ENCODE measurements around the gene CFAP410.
A peak's percentile ranks its signal among the peaks of the same experiment; 100 is the strongest.

Gene CFAP410

DNA sequence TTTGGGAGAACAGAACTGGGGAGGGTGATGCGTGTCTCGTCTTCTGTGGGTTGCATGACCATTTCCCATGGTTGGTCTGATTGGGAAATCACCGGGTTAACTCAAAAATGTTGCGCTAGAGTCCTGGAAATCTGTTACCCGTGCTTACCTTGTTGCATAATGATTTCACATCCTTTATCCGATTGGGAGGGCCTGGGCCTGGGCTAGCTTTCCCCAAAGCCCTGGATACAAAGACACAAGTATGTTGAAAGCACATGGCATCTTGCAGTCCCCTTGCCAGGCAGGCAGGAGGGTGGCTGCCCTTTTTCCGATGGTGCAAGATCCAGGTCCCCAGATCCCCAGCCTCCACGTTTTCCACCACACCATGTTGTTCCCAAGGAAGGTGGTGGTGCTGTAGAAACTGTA, 14.8 kb upstream of the CFAP410 start:
- Histone ChIP-seq H3K27me3 (ENCODE audit: insufficient read depth, low read length) (no peaks in the 10 kb centered on the region), H3K79me1 (ENCODE audit: low read length) (no peaks in the 10 kb centered on the region), H4K8ac (ENCODE audit: low read depth, low read length) (no peak overlapping the region), H3K36me3 (ENCODE audit: control insufficient read depth in 1 of 2, insufficient read depth in 2 of 2, low read length in 2 of 2) (no peaks in the 10 kb centered on the region), H3K9me3 (ENCODE audit: insufficient read depth, low read depth, low read length) (peaks cover under 1% of the 10 kb centered on the region), H4K12ac (ENCODE audit: low read depth, low read length) (no peak overlapping the region), H2AK5ac (ENCODE audit: low read length) (no peak overlapping the region), H3K18ac (ENCODE audit: low read length) (no peak overlapping the region), H3K27ac (ENCODE audit: low read depth, low read length) (no peak overlapping the region), H3K4me1 (ENCODE audit: control insufficient read depth in 1 of 2, insufficient read depth in 2 of 2, low read length in 2 of 2) (no peaks in the 10 kb centered on the region), H2BK120ac (ENCODE audit: insufficient read depth, low read length, poor library complexity) (no peak overlapping the region), H3K9ac (ENCODE audit: low read length) (no peak overlapping the region), H3K4me2 (ENCODE audit: low read length) (no peak overlapping the region), H3K23ac (ENCODE audit: low read length) (no peak overlapping the region), H2AFZ (ENCODE audit: insufficient read depth, low read length, poor library complexity) (no peak overlapping the region), H3K4me3 (ENCODE audit: low read depth, low read length) (no peak overlapping the region), H3K4ac (ENCODE audit: low read depth, low read length) (no peak overlapping the region), H3K79me2 (ENCODE audit: control insufficient read depth, insufficient read depth, low read length, poor library complexity) (no peaks in the 10 kb centered on the region), H2BK12ac (ENCODE audit: low read length) (no peak overlapping the region), H2BK5ac (ENCODE audit: low read depth, low read length, poor library complexity) (no peak overlapping the region), H3K14ac (ENCODE audit: low read length) (no peak overlapping the region), H4K91ac (ENCODE audit: low read depth, low read length) (no peak overlapping the region)
- peak in 1 of 2 donors; percentile 32 for DNase-seq
- WGBS (ENCODE audit: extremely low coverage, insufficient coverage, insufficient read length), result no CpG with 5 or more reads among the region's 8 CpGs

DNA sequence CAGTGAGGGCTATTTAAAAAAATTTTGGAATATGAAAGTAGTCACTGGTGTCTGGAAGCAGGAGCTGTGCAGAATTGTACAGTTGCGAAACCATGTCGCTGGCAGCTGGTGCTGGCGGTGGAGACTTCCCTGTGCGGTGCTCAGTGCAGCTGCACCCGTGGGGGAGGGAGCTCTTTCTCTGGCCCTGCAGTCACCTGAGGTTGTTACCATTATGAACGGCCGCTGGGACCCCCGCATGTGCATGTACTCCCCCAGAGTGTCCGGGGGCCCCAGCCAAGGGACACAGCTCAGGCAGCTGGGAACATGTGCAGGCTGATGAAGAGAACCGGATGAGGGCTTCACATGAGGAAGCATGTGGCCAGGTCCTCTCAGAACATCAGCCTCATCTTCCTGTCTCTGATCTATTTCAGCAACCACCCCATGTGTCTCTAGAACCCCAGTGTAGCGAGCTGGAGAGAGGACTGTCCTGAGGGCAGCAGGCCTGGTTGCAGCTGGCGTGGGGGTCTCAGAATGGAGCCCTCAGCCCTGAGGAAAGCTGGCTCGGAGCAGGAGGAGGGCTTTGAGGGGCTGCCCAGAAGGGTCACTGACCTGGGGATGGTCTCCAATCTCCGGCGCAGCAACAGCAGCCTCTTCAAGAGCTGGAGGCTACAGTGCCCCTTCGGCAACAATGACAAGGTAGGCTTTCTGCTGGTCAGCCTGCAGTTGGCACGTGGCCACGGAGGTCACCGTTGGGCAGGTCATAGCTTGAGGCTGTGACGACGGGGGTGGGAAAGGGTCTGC, 14.2 kb upstream of the CFAP410 start, which contains the start of gene TRPM2:
Gene TRPM2 (plus strand): TSS at position 431 of the 780 bp plus-strand sequence. CDS start 80 bp downstream, at position 511.
- H3K23ac ChIP-seq (ENCODE audit: low read length), result no peak within 1 kb of the TSS
- H2BK12ac ChIP-seq (ENCODE audit: low read length), result no peak within 1 kb of the TSS
- H4K91ac ChIP-seq (ENCODE audit: low read depth, low read length), result no peak within 1 kb of the TSS
- no peak within 1 kb of the TSS for H3K4ac ChIP-seq (ENCODE audit: low read depth, low read length)
- peak in 1 of 2 donors; percentile 44 for DNase-seq
- no CpG with 5 or more reads among the region's 21 CpGs for WGBS (ENCODE audit: extremely low coverage, insufficient coverage, insufficient read length)
- no peak within 1 kb of the TSS for H3K9ac ChIP-seq (ENCODE audit: low read length)
- H2AFZ ChIP-seq (ENCODE audit: insufficient read depth, low read length, poor library complexity), result no peak within 1 kb of the TSS
- no peak within 1 kb of the TSS for H3K4me3 ChIP-seq (ENCODE audit: low read depth, low read length)
- H3K4me1 ChIP-seq (ENCODE audit: control insufficient read depth in 1 of 2, insufficient read depth in 2 of 2, low read length in 2 of 2), result no peaks in the 10 kb centered on the region
- H2BK120ac ChIP-seq (ENCODE audit: insufficient read depth, low read length, poor library complexity), result no peak within 1 kb of the TSS
- no peak within 1 kb of the TSS for H3K27ac ChIP-seq (ENCODE audit: low read depth, low read length)
- no peak within 1 kb of the TSS for H4K12ac ChIP-seq (ENCODE audit: low read depth, low read length)
- H3K18ac ChIP-seq (ENCODE audit: low read length), result no peak within 1 kb of the TSS
- H4K8ac ChIP-seq (ENCODE audit: low read depth, low read length), result no peak within 1 kb of the TSS
- H3K27me3 ChIP-seq (ENCODE audit: insufficient read depth, low read length), result no peaks in the 10 kb centered on the region
- H3K79me2 ChIP-seq (ENCODE audit: control insufficient read depth, insufficient read depth, low read length, poor library complexity), result no peaks in the 10 kb centered on the region
- H3K36me3 ChIP-seq (ENCODE audit: control insufficient read depth in 1 of 2, insufficient read depth in 2 of 2, low read length in 2 of 2), result no peaks in the 10 kb centered on the region
- H2BK5ac ChIP-seq (ENCODE audit: low read depth, low read length, poor library complexity), result no peak within 1 kb of the TSS
- H2AK5ac ChIP-seq (ENCODE audit: low read length), result no peak within 1 kb of the TSS
- H3K4me2 ChIP-seq (ENCODE audit: low read length), result no peak within 1 kb of the TSS
- no peaks in the 10 kb centered on the region for H3K79me1 ChIP-seq (ENCODE audit: low read length)
- H3K9me3 ChIP-seq (ENCODE audit: insufficient read depth, low read depth, low read length), result peaks cover 3% of the 10 kb centered on the region
- H3K14ac ChIP-seq (ENCODE audit: low read length), result no peak within 1 kb of the TSS

- no peak overlapping the region for H2AFZ ChIP-seq (ENCODE audit: insufficient read depth, low read length, poor library complexity)
- no peak overlapping the region for H4K8ac ChIP-seq (ENCODE audit: low read depth, low read length)
- WGBS (ENCODE audit: extremely low coverage, insufficient coverage, insufficient read length), result no CpG with 5 or more reads among the region's 17 CpGs
- no peak overlapping the region for H2BK12ac ChIP-seq (ENCODE audit: low read length)
- no peak overlapping the region for H2BK5ac ChIP-seq (ENCODE audit: low read depth, low read length, poor library complexity)
- no peak overlapping the region for H3K9ac ChIP-seq (ENCODE audit: low read length)
- H3K4me3 ChIP-seq (ENCODE audit: low read depth, low read length), result no peak overlapping the region
- no peak overlapping the region for H3K14ac ChIP-seq (ENCODE audit: low read length)
- no peak overlapping the region for H2BK120ac ChIP-seq (ENCODE audit: insufficient read depth, low read length, poor library complexity)
- no peak overlapping the region for H3K23ac ChIP-seq (ENCODE audit: low read length)
- H3K79me2 ChIP-seq (ENCODE audit: control insufficient read depth, insufficient read depth, low read length, poor library complexity), result no peaks in the 10 kb centered on the region
- H3K4me2 ChIP-seq (ENCODE audit: low read length), result no peak overlapping the region
- no peak overlapping the region for H2AK5ac ChIP-seq (ENCODE audit: low read length)
- H3K4me1 ChIP-seq (ENCODE audit: control insufficient read depth in 1 of 2, insufficient read depth in 2 of 2, low read length in 2 of 2), result no peaks in the 10 kb centered on the region
- H4K12ac ChIP-seq (ENCODE audit: low read depth, low read length), result no peak overlapping the region
- H3K27me3 ChIP-seq (ENCODE audit: insufficient read depth, low read length), result no peaks in the 10 kb centered on the region
- peaks cover 3% of the 10 kb centered on the region for H3K9me3 ChIP-seq (ENCODE audit: insufficient read depth, low read depth, low read length)
- H3K4ac ChIP-seq (ENCODE audit: low read depth, low read length), result no peak overlapping the region
- no peak overlapping the region for H3K27ac ChIP-seq (ENCODE audit: low read depth, low read length)
- no peaks in the 10 kb centered on the region for H3K36me3 ChIP-seq (ENCODE audit: control insufficient read depth in 1 of 2, insufficient read depth in 2 of 2, low read length in 2 of 2)
- DNase-seq, result no peak
- no peaks in the 10 kb centered on the region for H3K79me1 ChIP-seq (ENCODE audit: low read length)
- H3K18ac ChIP-seq (ENCODE audit: low read length), result no peak overlapping the region
- no peak overlapping the region for H4K91ac ChIP-seq (ENCODE audit: low read depth, low read length)
These were observed 13.2 kb upstream of the CFAP410 start for GRCh38 chr21:44352253-44352860.

DNA sequence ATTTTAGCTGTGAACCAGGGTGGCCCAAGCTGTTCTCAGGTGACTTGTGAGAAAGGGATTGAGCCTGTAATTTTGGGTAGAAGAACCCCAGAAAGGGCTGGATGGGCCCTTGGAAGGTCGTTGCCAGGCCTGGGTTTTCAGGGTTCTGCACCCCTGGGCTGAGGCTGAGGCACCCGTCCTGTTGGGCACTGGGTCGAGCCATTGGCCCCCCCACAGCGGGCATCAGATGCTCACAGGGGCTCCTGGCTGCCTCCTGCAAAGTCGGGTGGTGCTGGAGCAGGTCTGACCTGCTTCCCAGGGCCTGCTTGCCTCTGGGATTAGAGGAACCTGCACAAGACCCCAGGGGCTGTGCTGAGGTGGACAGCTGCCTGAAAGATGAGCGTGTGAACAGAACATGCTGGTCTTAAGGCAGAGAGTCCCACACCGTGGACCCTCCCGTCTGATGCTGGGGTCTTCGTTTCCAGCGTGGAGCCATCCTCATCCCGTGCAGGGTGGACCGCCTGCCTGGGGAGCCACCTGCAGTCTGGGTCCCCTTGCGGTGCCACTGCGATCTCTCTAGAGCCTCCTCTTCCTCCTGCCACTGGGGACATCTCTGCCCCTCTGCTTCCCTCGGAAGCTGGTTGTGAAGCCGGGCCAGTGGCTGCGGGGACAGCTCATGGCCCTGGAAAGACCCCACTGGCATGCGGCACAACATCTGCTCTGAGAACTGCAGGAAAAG, 12.5 kb upstream of the CFAP410 start:
- Histone ChIP-seq H3K4me2 (ENCODE audit: low read length) (no peak overlapping the region), H3K79me1 (ENCODE audit: low read length) (no peaks in the 10 kb centered on the region), H3K18ac (ENCODE audit: low read length) (no peak overlapping the region), H2BK5ac (ENCODE audit: low read depth, low read length, poor library complexity) (no peak overlapping the region), H3K9me3 (ENCODE audit: insufficient read depth, low read depth, low read length) (peaks cover 3% of the 10 kb centered on the region), H3K9ac (ENCODE audit: low read length) (no peak overlapping the region), H4K12ac (ENCODE audit: low read depth, low read length) (no peak overlapping the region), H3K27ac (ENCODE audit: low read depth, low read length) (no peak overlapping the region), H2BK120ac (ENCODE audit: insufficient read depth, low read length, poor library complexity) (no peak overlapping the region), H2AFZ (ENCODE audit: insufficient read depth, low read length, poor library complexity) (no peak overlapping the region), H2BK12ac (ENCODE audit: low read length) (no peak overlapping the region), H3K36me3 (ENCODE audit: control insufficient read depth in 1 of 2, insufficient read depth in 2 of 2, low read length in 2 of 2) (no peaks in the 10 kb centered on the region), H3K79me2 (ENCODE audit: control insufficient read depth, insufficient read depth, low read length, poor library complexity) (no peaks in the 10 kb centered on the region), H3K14ac (ENCODE audit: low read length) (no peak overlapping the region), H3K4ac (ENCODE audit: low read depth, low read length) (no peak overlapping the region), H3K4me3 (ENCODE audit: low read depth, low read length) (no peak overlapping the region), H3K27me3 (ENCODE audit: insufficient read depth, low read length) (no peaks in the 10 kb centered on the region), H4K91ac (ENCODE audit: low read depth, low read length) (no peak overlapping the region), H4K8ac (ENCODE audit: low read depth, low read length) (no peak overlapping the region), H3K4me1 (ENCODE audit: control insufficient read depth in 1 of 2, insufficient read depth in 2 of 2, low read length in 2 of 2) (no peaks in the 10 kb centered on the region), H3K23ac (ENCODE audit: low read length) (no peak overlapping the region), H2AK5ac (ENCODE audit: low read length) (no peak overlapping the region)
- DNase-seq, result no peak
- WGBS (ENCODE audit: extremely low coverage, insufficient coverage, insufficient read length), result no CpG with 5 or more reads among the region's 18 CpGs

Data from trophoblast cell (in vitro differentiated cells and primary cell).